DLD1 (cell line): ENCODE data around the gene PLSCR3.

Experiments used
- in situ Hi-C: cut with HindIII; loops from 2 replicates; pipeline ENCODE4 v1.10.0; 2017; ENCODE audit warnings: low sequenced_read_pairs

PLSCR3 gene

GRCh38 chr17:7351665-7352502 lies 42.4 kb downstream of the PLSCR3 start, which contains the start of gene KCTD11:
KCTD11 (plus strand) TSS chr17:7352162.
- in situ Hi-C loops, result no loop called here

GRCh38 chr17:7348478-7349242 lies 45.7 kb downstream of the PLSCR3 start:
- in situ Hi-C loops, result no loop called here

DNA sequence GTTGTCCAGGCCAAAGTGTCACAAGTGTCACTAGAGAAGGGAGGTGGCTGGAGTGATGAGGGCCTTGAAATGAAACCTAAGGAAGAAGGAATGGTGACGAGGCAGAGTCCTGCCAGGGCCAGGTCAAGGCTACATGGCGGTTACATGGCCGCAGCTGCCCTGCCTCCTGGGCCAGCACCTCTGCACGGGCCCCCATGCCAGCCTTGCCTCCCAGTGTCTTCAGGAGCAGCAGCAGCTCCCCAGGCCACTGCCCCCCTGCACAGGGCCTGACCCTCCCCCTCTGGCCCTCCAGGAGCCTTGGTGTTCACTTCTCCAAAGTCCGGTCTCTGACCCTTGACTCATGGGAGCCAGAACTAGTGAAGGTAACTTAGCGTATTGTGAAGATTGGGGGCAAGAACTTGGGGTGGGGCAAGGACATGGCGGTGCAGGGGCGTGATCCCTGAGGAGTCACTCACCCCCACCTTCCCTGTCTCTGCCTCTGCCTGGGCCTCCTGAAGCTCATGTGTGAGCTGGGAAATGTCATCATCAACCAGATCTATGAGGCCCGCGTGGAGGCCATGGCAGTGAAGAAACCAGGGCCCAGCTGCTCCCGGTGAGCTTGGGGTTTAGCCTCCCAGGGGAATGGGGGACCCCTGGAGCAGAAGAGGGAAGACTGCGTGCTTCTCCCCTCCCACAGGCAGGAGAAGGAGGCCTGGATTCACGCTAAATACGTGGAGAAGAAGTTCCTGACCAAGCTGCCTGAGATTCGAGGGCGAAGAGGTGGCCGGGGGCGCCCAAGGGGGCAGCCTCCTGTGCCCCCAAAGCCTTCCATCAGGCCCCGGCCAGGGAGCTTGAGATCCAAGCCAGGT lies 46.5 kb downstream of the PLSCR3 start:
- in situ Hi-C loops, result no loop called here

GRCh38 chr17:7346761-7347614 lies 47.3 kb downstream of the PLSCR3 start:
- in situ Hi-C loops, result no loop called here

GRCh38 chr17:7343250-7343649 lies 51.1 kb downstream of the PLSCR3 start:
- in situ Hi-C loops, result no loop called here

DNA sequence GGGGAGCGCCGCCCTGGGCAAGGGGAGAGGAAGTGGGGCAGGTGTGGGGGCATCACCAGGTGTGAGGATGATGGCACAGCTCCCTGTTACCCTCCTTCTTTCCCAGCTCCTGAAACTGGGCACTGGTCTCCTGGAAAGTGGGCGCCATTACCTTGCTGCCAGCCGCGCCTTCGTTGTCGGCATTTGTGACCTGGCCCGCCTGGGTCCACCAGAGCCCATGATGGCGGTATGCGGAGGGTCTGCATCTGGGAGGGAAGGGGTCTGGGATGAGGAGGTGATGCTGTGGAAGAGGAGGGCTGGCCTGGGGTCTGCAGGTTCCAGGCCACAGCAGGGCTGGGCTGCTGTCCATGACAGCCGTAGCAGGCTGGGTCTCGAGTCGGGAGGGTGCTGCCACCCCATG lies 52.5 kb downstream of the PLSCR3 start:
- in situ Hi-C loops, result no loop called here

DNA sequence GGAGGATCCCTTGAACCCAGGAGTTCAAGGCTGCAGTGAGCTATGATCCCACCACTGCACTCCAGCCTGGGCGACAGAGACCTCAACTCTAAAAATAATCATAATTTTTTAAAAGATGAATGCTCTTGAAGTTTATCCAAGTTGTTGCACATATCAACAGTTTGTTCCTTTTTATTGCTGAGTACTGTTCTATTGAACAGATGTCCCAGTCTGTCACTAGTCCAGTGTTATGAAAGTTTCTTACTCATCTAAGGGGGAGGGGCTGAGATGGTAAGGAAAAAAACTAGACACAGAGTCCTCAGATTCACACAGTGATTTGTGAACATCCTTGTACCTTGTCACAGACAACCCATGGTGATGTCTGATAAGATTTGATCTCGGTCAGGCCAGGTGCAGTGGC lies 54.1 kb downstream of the PLSCR3 start:
- in situ Hi-C loops, result no loop called here
